Transverse colon (tissue), 4 donors: ENCODE results near the gene NRCAM. TPM values are rescaled to one million over a fixed set of nuclear protein-coding genes. Genes with fewer than 3 reads are reported as not detected.

Source experiments
- DNase-seq: peaks from one replicate; pipeline ENCODE4 v3.0.0-alpha.2; 2019
- H3K27ac ChIP-seq, 4 donors: fragments of 200-600 bp; sonication (generic); 2 replicates each; pipeline ENCODE4 v1.5.1; 2016 to 2018; ENCODE audit warnings: inconsistent platforms in 4 of 4
- H3K27me3 ChIP-seq: fragments of 200-600 bp; sonication (generic); 2 replicates; pipeline ENCODE4 v1.5.1; 2017; ENCODE audit warnings: inconsistent platforms
- H3K36me3 ChIP-seq, 4 donors: fragments of 200-600 bp; sonication (generic); 2 replicates each; pipeline ENCODE4 v1.5.1; 2017 to 2019; ENCODE audit warnings: inconsistent platforms in 4 of 4
- H3K4me1 ChIP-seq, 4 donors: fragments of 200-600 bp; sonication (generic); 2 replicates each; pipeline ENCODE4 v1.5.1; 2017 to 2020; ENCODE audit warnings: inconsistent platforms in 4 of 4
- H3K4me3 ChIP-seq, 4 donors: fragments of 200-600 bp; sonication (generic); 1 replicate in 1 of 4; 2 replicates in 3 of 4; pipeline versions ENCODE4 v1.5.1 to v1.6.1; 2017 to 2019; ENCODE audit warnings: inconsistent platforms in 4 of 4
- H3K9me3 ChIP-seq, 2 donors: fragments of 200-600 bp; sonication (generic); 2 replicates each; pipeline ENCODE4 v1.5.1; 2017 to 2019; ENCODE audit warnings: inconsistent platforms in 2 of 2
- CTCF ChIP-seq, 5 experiments: fragments of 200-600 bp in 3 of 5; fragments of 450-650 bp in 2 of 5; sonication (generic) in 3 of 5; IDR thresholded peaks; 1 replicate in 2 of 5; 2 replicates in 3 of 5; pipeline ENCODE4 v1.5.1; 2016 to 2017; ENCODE audit warnings: antibody characterized with exemption in 5 of 5, inconsistent platforms in 3 of 5, mild to moderate bottlenecking in 2 of 5, moderate library complexity in 1 of 5
- EP300 ChIP-seq: sonication (generic); formaldehyde crosslinking; IDR thresholded peaks from one replicate; pipeline ENCODE4 v1.6.1; 2017; ENCODE audit warnings: antibody characterized with exemption, low read depth
- POLR2A ChIP-seq: fragments of 450-650 bp; IDR thresholded peaks from one replicate; pipeline ENCODE4 v1.6.1; 2016; ENCODE audit warnings: antibody characterized with exemption, mild to moderate bottlenecking, moderate library complexity
- POLR2AphosphoS5 ChIP-seq, 3 donors: sonication (generic); formaldehyde crosslinking; IDR thresholded peaks; one replicate each; pipeline ENCODE4 v1.6.1; 2016; ENCODE audit warnings: antibody characterized with exemption in 3 of 3
- WGBS, 2 donors: methylation state at CpG; one replicate each; pipeline ENCODE4 v1.1.5; 2018; ENCODE audit warnings: low coverage in 1 of 2; 5-methylcytosine and 5-hydroxymethylcytosine counted together
- in situ Hi-C, 4 donors: fragments of 200-750 bp; cut with MboI; loops; one replicate each; pipeline versions ENCODE4 v1.15.0 to v1.15.1; 2017; ENCODE audit warnings: low sequenced_read_pairs in 3 of 4, low pct_ligation_motif_present in 1 of 4, low pct_unique_long_range_greater_than_20kb in 1 of 4
- intact Hi-C: fragments of 100-400 bp; cut with DNase I; formaldehyde crosslinking; loops from one replicate; pipeline ENCODE4 v1.15.1; 2023; ENCODE audit warnings: low total_unique reads
- total RNA-seq, 4 donors: library from RNA; depleted of rRNA; stranded (reverse); fragments of >200 nt; gene quantifications; one replicate each; pipeline ENCODE4 v1.1.0, GENCODE V29; 2016

The NRCAM gene
- total RNA-seq, 4 donors from 2014 or later: 0.60 to 2.5 (median 1.8) TPM

- no peak for TF ChIP-seq CTCF (IDR thresholded peaks at IDR 0.05)
- TF ChIP-seq EP300: no peak
- no peak for TF ChIP-seq POLR2AphosphoS5 (IDR thresholded peaks at IDR 0.05)
- TF ChIP-seq POLR2A: no peak
- Histone ChIP-seq H3K27ac (no peak overlapping the region), H3K4me1 (peaks cover 0 to 2% (median 0%) of the 10 kb centered on the region in 4 donors), H3K27me3 (no peaks in the 10 kb centered on the region), H3K9me3 (no peaks in the 10 kb centered on the region), H3K4me3 (no peak overlapping the region), H3K36me3 (no peaks in the 10 kb centered on the region)
- WGBS, 2 donors: 66 to 94% methylated on average over 2 of the region's 2 CpGs
- in situ Hi-C loops (no loop called here), intact Hi-C loops (no loop called here)
- DNase-seq: no peak
Measured at GRCh38 chr7:108112683-108113082, 343.6 kb downstream of the NRCAM start.

GRCh38 chr7:108109221-108109908 lies 346.9 kb downstream of the NRCAM start:
- Histone ChIP-seq H3K36me3 (no peaks in the 10 kb centered on the region), H3K4me1 (peaks cover 0 to 2% (median 0%) of the 10 kb centered on the region in 4 donors), H3K4me3 (no peak overlapping the region), H3K27me3 (no peaks in the 10 kb centered on the region), H3K27ac (no peak overlapping the region), H3K9me3 (no peaks in the 10 kb centered on the region)
- intact Hi-C loops (no loop called here), in situ Hi-C loops (no loop called here)
- DNase-seq: peak; percentile 16
- no peak for TF ChIP-seq POLR2A
- TF ChIP-seq CTCF (IDR thresholded peaks at IDR 0.05): peak; percentile 9 to 37 (median 29)
- no peak for TF ChIP-seq EP300
- TF ChIP-seq POLR2AphosphoS5 (IDR thresholded peaks at IDR 0.05): no peak
- WGBS, 2 donors: 33 to 69% methylated on average over 1 to 2 of the region's 2 CpGs

- in situ Hi-C loops: no loop called here
- TF ChIP-seq CTCF (IDR thresholded peaks at IDR 0.05): no peak
- TF ChIP-seq POLR2AphosphoS5 (IDR thresholded peaks at IDR 0.05): no peak
- no peak for TF ChIP-seq EP300
- TF ChIP-seq POLR2A: no peak
- no peak for DNase-seq
Measured at GRCh38 chr7:108108131-108108530, 348.1 kb downstream of the NRCAM start.

GRCh38 chr7:108104324-108104723 lies 351.9 kb downstream of the NRCAM start:
- TF ChIP-seq CTCF (IDR thresholded peaks at IDR 0.05) (no peak), POLR2AphosphoS5 (IDR thresholded peaks at IDR 0.05) (no peak), POLR2A (no peak), EP300 (no peak)
- Histone ChIP-seq H3K27ac (peak overlapping the region in 3 of 4 donors; percentile 6 to 30 (median 18)), H3K27me3 (no peaks in the 10 kb centered on the region), H3K4me3 (no peak overlapping the region), H3K4me1 (peaks cover 0 to 2% (median 0%) of the 10 kb centered on the region in 4 donors), H3K9me3 (no peaks in the 10 kb centered on the region), H3K36me3 (no peaks in the 10 kb centered on the region)
- intact Hi-C loops: no loop called here
- in situ Hi-C loops: no loop called here
- no peak for DNase-seq
- 60 to 65% methylated on average over 4 to 7 of the region's 7 CpGs for WGBS, 2 donors

More at GRCh38 chr7:108108131-108108530, 348.1 kb downstream of the NRCAM start:
- no peaks in the 10 kb centered on the region for H3K27me3 ChIP-seq
- no peaks in the 10 kb centered on the region for H3K36me3 ChIP-seq
- no peak overlapping the region for H3K27ac ChIP-seq
- H3K9me3 ChIP-seq: no peaks in the 10 kb centered on the region
- intact Hi-C loops: no loop called here
- H3K4me1 ChIP-seq: peaks cover 0 to 2% (median 0%) of the 10 kb centered on the region in 4 donors
- no peak overlapping the region for H3K4me3 ChIP-seq
